GM21515 (cell line): ENCODE measurements around the gene NFATC2.
"Not testable (repeated sequence)": the region's sequence is repeated elsewhere in the genome, so short reads cannot be mapped to it uniquely, and the experiment has no call there.

Experiments used
- ATAC-seq: cut with Tn5 transposase; IDR thresholded peaks from one replicate; pipeline ENCODE4 v1.9.1; 2021; ENCODE audit not compliant: unreplicated experiment

Gene NFATC2

GRCh38 chr20:51568533-51568932 is 26.0 kb upstream of the NFATC2 start:
- ATAC-seq, result not testable (repeated sequence)

GRCh38 chr20:51567622-51568021 is 25.1 kb upstream of the NFATC2 start:
- no peak for ATAC-seq

GRCh38 chr20:51566594-51566993 is 24.1 kb upstream of the NFATC2 start:
- ATAC-seq, result no peak

- ATAC-seq, result no peak
Measured at GRCh38 chr20:51565298-51566144, 23.0 kb upstream of the NFATC2 start.

- ATAC-seq, result no peak
Measured at GRCh38 chr20:51563486-51564332, 21.2 kb upstream of the NFATC2 start.

- no peak for ATAC-seq
Measured at GRCh38 chr20:51563174-51563485, 20.6 kb upstream of the NFATC2 start.

GRCh38 chr20:51562332-51563173 is 20.0 kb upstream of the NFATC2 start:
- no peak for ATAC-seq

GRCh38 chr20:51562027-51562331 is 19.5 kb upstream of the NFATC2 start:
- no peak for ATAC-seq

- ATAC-seq, result no peak
Measured at GRCh38 chr20:51560550-51561307, 18.2 kb upstream of the NFATC2 start.

- ATAC-seq, result no peak
Measured at GRCh38 chr20:51560042-51560441, 17.5 kb upstream of the NFATC2 start.

GRCh38 chr20:51554538-51555165 is 12.1 kb upstream of the NFATC2 start:
- ATAC-seq, result no peak

- no peak for ATAC-seq
Measured at GRCh38 chr20:51553897-51554486, 11.5 kb upstream of the NFATC2 start.

- ATAC-seq, result no peak
Measured at GRCh38 chr20:51551186-51551585, 8.7 kb upstream of the NFATC2 start.

- no peak for ATAC-seq
Measured at GRCh38 chr20:51549474-51549873, 7.0 kb upstream of the NFATC2 start.

GRCh38 chr20:51547951-51548350 is 5.4 kb upstream of the NFATC2 start:
- ATAC-seq, result no peak

- ATAC-seq, result no peak
Measured at GRCh38 chr20:51545515-51545914, 3.0 kb upstream of the NFATC2 start.

- no peak for ATAC-seq
Measured at GRCh38 chr20:51543422-51543788, 886 bp upstream of the NFATC2 start.

- ATAC-seq, result no peak
Measured at GRCh38 chr20:51542033-51542570, 417 bp downstream of the NFATC2 start.

GRCh38 chr20:51541189-51542032 is 1.1 kb downstream of the NFATC2 start:
- no peak for ATAC-seq
